Measurements from ENCODE around the gene CRKL.

DNA sequence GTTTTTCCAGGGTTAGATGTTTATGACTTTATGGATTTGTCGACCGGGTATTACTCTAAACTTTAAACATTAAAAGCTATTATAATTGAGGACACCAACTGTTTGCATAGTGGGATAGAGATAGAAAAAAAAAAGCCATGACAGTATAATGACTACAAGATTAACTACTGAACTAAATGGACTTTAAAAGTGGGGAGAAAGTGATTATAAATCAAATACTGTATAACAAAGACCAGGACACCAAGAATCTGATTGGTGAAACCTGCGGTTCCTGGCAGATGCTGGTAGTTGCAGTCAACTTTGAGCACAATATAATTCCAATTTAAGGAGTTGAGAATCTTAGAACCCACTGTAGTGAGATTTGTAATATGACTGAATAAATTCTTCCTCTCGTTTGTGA lies 2.5 kb downstream of the CRKL start:
- TF ChIP-seq, protein P1, sequence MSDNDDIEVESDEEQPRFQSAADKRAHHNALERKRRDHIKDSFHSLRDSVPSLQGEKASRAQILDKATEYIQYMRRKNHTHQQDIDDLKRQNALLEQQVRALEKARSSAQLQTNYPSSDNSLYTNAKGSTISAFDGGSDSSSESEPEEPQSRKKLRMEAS (IDR thresholded peaks at IDR 0.05; ENCODE audit: low read depth, low read length): no peak
- TF ChIP-seq, protein P2, sequence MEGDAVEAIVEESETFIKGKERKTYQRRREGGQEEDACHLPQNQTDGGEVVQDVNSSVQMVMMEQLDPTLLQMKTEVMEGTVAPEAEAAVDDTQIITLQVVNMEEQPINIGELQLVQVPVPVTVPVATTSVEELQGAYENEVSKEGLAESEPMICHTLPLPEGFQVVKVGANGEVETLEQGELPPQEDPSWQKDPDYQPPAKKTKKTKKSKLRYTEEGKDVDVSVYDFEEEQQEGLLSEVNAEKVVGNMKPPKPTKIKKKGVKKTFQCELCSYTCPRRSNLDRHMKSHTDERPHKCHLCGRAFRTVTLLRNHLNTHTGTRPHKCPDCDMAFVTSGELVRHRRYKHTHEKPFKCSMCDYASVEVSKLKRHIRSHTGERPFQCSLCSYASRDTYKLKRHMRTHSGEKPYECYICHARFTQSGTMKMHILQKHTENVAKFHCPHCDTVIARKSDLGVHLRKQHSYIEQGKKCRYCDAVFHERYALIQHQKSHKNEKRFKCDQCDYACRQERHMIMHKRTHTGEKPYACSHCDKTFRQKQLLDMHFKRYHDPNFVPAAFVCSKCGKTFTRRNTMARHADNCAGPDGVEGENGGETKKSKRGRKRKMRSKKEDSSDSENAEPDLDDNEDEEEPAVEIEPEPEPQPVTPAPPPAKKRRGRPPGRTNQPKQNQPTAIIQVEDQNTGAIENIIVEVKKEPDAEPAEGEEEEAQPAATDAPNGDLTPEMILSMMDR (IDR thresholded peaks at IDR 0.05; ENCODE audit: low read depth, low read length): no peak
- TF ChIP-seq MYC (IDR thresholded peaks at IDR 0.05; ENCODE audit: low read depth, low read length): no peak
- TF ChIP-seq POLR2A (IDR thresholded peaks at IDR 0.05; ENCODE audit: extremely low read depth, insufficient read length): no peak

Measured in NB4 (cell line).